Esophagus mucosa (tissue), 1 donor: Measurements from ENCODE around the gene PAK5. TPM values are rescaled to one million over a fixed set of nuclear protein-coding genes. Genes with fewer than 3 reads are reported as not detected.

ENCODE experiments used
- ATAC-seq: fragments of 200-7000 bp; cut with Tn5 transposase; one replicate; pipeline ENCODE4 v1.9.1; 2020
- total RNA-seq: library from RNA; stranded (reverse); gene quantifications from one replicate; pipeline ENCODE4 v1.2.4, GENCODE V29; 2023
- donor health status: DM: yes; HTN: yes; CAD: no.

The PAK5 gene
- total RNA-seq, 1 donor from 2014 or later, result 0.52 TPM

GRCh38 chr20:9516234-9516871, 322.5 kb downstream of the PAK5 start:
- no peak for ATAC-seq

GRCh38 chr20:9515741-9516233, 323.1 kb downstream of the PAK5 start:
- no peak for ATAC-seq

DNA sequence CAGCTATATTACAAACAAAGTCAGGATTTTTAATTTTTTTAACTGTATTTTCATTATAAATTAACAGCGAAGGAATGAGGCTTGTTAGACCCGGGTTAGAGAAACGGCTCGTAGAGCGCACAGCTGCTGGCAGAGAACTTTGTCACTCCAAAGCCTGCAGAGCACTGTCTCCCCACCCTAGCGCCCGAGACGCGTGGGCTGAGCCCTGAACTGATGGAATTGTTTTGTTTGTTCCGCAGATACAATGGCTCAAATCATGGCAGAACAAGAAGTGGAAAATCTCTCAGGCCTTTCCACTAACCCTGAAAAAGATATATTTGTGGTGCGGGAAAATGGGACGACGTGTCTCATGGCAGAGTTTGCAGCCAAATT, 323.7 kb downstream of the PAK5 start:
- ATAC-seq, result no peak

DNA sequence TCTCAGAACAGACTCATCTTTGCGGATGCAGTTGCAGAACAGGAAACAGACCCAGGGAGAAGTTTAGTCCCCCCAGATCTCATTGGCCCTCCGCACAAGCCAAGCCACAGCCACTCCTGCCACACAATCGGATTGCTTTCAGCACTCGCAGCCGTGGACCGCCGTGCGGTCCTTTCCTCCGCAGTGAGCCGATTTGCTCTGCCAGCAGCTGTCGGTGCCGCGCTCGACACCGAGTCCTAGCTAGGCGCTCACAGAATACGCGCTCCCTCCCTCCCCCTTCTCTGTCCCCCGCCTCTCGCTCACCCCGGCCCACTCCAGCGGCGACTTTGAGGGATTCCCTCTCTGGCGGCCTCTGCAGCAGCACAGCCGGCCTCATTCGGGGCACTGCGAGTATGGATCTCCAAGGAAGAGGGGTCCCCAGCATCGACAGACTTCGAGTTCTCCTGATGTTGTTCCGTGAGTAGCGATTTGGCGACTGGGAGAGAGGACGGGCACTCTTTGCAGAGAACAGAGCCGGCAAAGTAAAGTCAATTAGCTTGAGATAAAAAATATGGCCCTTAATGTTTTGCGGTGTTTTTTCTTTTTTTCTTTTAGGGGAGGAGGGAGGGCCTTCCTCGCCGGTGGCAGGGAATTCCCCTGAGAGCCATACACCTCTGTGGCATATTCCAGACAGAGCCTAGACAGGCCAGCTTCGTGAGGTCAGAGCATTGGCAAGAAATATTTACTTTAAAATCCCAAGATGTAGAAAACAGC, 324.2 kb downstream of the PAK5 start, which contains the start of gene LAMP5:
TSS of gene LAMP5 (plus strand) at position 130 of the 753 bp plus-strand sequence. CDS start at position 393, 263 bp downstream.
- ATAC-seq, result peak; percentile 18

GRCh38 chr20:9514072-9514460, 324.8 kb downstream of the PAK5 start:
- ATAC-seq, result no peak

DNA sequence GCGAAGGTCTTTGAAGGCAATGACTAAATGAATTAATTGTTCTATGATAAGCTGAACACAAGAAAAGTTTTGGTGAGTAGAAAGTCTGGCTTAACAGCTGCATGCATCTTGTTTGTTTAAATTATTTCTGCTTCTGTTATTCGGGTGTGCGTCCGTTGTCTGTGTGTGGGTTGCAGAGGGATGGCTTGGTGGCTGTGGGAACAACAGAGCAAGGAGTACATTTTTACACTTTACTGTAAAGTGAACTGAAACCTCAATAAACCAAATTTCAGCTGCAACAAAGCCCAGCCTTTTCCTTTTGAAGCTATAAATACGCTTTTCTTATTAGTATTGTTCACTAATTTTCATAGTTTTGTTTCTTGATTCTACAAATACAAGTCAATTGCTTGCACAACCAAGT, 328.0 kb downstream of the PAK5 start:
- no peak for ATAC-seq

DNA sequence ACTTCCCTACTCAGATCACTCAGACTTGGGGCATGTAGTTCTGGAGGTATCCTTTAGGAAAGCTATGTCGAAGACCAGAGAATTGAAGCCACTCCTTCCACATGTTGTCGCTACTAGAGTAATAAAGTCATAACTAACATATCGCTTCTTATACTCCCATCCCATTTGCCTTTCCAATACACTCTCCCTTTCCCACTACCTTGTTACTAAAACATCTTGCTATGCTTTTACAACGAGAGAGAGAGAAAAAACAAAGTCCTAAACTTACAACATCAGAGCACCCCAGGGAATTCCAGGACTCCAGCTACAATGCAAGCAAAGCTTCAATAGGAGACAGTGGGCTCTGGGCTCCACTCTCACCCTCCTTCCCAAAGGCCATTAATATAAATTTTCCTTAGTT, 329.6 kb downstream of the PAK5 start:
- no peak for ATAC-seq

DNA sequence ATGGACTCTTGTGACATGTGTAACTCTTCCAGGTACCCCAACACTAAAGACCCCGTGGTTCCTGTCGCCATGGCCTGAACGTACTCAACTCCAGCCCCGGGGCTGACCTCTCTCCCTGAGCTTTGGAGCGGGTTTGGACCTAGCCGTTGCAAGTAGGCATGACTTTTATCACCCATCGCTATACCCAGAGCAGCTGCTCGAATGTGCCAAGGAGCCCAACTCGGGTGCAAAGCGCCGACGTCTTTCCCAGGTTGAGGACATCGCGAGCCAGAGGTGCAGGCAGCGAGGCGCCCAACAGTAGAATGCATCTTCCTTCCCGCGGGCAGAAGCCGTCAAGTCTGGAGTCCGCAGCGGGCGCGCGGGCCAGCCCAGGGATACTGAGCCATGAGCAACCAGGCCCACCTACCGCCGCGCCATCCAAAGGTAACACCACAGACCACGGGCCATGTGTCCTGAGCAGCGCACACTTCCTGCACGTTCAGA, 330.1 kb downstream of the PAK5 start:
- no peak for ATAC-seq

DNA sequence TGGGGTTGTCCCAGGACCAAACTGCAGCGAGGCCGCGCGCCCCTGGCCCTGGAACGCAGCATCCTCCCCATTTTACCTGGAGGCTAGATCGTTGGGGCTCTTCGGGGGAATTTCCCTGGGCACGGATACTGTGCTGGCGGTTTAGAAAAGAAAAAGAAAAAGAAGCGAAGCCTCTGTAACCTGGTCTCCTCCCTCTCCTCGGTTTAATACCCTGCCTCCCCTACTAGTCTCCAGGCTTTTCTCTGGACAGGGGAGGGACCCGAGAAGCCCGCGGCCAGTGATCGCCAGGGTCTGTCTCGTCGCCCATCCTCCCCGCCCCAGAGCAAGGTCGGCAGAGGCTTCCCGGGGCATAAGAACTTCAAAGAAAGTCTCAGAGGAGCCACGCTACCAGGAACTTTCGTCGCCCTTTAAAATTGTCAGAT, 330.6 kb downstream of the PAK5 start:
- no peak for ATAC-seq

DNA sequence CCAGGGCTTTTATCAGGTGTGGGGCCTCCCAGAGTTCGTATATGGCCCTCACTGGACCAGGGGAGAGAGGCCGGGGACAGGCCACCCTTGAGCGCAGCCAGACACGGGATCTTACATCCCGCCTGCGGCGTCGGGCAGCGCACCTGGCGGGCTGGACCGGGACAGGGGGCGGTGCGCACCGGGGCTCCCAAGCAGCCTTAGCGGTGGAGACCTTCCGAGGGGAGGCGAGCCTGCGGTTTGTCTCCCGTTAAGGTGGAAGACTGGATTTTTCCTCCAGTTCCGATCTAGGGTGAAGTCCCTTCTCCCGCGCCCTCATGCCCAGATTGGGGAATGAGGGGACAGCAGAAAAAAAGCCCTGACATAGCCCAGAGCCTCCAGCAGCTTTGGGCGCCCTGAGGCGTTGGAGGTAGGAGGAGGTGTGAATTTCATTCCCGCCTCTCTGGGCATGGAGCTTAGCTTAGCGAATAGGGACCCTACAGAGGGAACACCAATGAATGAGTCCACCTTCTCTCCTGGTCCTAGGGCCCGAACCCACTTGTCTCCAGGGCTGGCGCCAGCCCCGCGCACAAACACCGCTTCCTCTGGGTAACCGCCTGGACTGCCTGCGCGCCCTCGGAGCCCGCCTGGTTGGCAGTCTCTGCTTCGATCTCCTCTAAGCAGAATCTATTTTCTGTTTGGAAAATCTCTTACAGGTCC, 331.2 kb downstream of the PAK5 start:
- ATAC-seq, result no peak

DNA sequence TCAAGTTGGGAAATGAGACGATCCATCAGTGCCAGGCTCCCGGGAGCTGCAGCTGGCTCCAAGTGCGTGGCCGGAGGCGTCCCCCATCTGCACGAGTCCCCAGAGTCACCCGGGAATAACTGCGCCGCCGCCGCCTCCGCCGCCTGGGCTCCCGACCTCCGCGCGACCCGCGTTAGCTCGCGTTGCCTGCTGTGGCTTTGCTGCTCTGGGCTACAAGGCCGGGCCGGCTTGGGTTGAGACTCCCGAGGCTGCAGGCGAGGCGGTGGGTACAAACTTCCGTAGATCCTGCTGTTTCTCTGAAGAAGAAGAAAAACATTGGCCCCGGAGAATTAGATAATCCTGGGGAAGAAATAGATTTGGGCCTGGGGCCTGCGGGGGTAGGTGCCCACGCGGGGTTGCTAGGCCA, 331.9 kb downstream of the PAK5 start:
- ATAC-seq, result no peak

DNA sequence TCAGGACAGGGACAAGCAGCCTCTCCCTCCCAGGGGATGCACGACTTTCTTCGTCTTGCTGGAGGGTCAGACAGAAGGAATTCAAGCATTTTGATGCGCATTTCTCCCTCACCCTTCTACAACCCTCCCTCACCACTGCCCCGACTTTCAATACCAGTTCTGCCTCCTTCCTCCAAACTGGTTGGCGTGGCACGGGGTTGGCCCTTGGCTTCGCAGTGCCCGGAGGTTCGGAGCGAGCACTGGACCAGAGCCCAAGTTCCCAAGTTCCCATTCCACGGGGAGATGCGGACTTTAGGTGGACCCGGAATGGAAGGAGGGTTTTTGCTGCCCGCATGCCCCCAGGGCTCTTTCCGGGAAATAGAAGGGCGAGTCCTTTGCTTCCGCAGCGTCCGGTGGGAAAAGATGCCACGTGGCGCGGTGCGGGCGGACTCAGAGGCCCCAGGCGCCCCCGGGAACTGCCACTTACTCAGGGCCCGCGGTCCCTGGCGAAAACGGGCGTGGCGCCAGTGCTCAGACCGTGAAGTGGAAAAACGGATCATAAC, 332.5 kb downstream of the PAK5 start:
- ATAC-seq, result no peak

GRCh38 chr20:9503526-9504245, 335.2 kb downstream of the PAK5 start:
- ATAC-seq, result no peak

DNA sequence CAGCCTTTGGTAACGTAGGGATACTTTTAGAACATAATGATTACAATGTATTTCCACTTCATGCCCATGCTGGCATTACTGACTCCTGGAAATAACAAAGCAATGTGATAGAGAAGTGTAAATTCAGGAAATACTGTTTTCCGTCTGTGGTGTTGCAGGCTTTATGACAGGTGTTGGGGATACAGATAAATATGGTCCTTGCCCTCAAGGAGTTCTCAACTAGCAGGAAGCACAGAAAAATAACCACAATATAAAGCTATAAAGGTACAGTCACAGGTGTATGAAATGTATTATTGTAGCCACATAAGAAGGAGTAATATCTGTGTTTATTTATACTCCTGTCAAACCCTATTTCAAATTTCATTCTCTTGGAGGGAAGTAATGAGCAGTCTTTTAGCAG, 337.4 kb downstream of the PAK5 start:
- ATAC-seq, result no peak

DNA sequence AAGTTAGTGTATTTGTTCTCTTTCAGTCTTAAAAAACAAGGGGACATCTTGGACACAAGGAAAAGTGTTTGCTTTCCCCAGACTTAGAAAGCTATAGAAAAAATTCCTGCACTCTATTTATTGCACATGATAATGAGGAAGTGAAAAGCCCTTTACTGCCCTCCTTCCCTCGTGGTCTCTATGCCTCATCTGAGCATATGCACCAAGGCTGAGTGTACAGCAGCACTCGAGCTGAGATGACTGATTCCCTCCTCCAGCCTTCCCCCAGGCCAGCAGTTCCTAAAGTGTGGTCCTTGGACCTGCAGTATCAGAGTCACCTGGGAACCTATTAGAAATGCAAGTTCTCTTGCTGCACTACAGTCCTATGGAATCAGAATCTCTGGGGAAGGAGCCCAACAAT, 338.8 kb downstream of the PAK5 start:
- no peak for ATAC-seq

- no peak for ATAC-seq
These were observed 339.6 kb downstream of the PAK5 start for GRCh38 chr20:9499126-9499899.

DNA sequence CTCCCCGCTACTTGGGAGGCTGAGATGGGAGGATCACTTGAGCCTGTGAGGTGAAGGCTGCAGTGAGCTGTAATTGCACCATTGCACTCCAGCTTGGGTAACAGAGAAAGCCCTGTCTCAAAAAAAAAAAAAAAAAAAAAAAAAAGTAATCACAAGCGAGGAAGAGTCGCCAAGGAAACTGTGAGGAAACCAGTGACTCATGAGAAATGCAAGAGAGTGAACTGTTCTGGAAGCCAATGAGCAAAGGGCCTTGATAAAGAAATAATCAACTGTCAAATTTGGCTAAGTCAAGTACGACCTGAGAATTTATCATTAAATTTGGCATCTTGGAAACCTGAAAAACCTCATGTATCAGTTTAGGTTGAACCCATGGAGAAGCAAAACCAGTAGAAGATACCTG, 340.6 kb downstream of the PAK5 start:
- ATAC-seq, result no peak

GRCh38 chr20:9496155-9496554, 342.7 kb downstream of the PAK5 start:
- no peak for ATAC-seq

DNA sequence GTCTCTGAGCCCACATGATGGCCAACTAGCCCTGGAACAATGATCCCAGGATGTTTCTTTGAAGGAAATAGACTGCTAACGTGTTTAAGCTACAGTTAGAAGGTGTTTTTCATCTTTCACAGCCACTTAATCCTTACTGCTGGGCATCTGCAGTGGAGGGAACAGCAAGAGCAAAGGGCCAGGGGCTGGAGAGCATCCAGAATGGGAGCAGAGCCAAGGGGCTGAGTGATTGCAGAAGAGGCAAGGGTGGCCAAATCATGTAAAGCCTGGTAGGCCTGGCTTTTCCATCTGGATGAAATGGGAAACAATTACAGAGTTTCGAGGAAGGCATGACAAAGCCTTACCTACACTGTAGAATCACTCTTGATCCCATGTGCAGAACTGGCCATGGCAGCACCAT, 343.2 kb downstream of the PAK5 start:
- no peak for ATAC-seq

DNA sequence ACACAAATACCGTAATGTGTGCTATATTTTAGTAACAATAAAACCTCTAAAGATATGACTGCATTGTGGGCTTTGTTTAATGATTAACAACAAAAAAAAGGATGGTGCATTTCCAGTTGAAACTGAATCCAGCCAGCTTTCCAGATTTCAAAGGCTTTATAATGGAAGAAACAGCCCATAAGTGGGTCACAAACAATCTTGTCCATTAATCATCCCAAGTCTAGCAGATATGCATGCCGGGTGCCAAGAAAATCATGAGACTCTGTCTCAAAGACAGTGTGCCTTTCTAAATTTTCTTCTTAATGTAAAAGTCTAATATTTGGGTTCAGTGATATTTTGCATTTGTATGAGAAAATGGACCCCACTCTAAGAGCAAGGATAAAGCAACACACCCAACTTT, 345.1 kb downstream of the PAK5 start:
- ATAC-seq, result no peak

DNA sequence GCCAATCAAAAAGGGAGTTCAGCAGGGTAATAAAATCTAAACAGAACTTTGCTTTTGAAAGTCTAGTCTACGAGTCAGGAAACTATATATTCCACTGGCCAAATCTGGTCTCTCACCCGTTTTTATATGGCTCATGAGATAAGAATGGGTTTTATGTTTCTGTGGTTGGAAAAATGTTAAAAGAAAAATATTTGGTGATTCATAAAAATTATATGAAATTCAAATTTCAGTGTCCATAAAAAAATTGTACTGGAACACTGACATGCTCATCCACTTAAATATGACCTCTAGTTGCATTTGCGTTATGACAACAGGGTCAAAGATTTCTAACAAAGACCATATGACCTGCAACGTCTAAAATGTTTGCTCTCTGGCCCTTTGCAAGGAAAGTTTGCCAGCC, 346.8 kb downstream of the PAK5 start:
- no peak for ATAC-seq

GRCh38 chr20:9491324-9491723, 347.6 kb downstream of the PAK5 start:
- ATAC-seq, result no peak
